ENCODE measurements around the gene CMBL.
"Not testable (repeated sequence)": the region's sequence is repeated elsewhere in the genome, so short reads cannot be mapped to it uniquely, and the experiment has no call there.

Gene CMBL

DNA sequence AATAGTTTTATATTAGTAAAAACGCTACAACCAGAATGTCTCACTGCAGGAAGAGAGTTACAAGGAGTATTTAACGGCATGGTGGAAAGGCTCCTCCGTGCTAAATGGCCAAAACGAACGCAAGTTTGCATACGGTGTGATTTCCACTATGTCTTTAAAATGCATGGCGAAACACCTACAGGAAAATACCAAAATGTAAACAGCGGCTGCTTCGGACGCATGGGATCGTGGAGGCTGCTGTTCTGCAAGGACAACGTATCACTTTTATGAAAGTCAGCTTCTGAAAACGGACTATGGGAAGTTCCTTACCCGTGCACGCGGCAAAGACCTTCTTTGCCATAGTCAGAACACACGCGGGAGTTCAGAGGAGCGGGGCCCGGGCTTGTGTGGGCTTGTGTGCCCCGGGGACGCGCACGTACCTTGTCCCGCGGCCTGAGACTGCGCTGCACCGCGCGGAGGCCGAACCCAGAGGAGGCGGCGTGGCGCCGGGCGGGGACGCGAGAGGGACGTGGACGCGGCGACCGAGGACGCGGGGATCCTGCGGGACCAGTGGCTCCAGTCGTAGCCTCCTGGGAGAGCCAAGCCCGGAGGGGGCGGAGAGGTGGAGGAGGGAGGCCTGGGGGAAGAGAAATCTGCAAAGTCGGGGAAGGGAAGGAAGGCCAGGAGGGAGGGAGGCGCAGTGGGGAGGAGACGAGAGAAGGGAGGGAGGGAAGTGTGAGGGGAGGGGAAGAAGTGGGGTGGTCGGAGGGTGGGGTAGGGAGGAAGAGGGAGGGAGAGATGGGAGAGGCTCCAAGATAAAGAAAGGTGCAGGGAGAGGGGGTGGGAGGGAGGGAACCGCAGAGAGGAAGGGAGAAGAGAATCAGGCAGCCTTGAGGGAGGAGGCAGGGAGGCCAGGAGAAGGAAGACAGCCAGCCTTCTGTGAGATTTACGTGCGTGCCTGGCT lies at the start of gene CMBL:
TSS of gene CMBL (minus strand) at position 697 of the 943 bp plus-strand sequence. CDS start 17,140 bp downstream, outside the sequence.
- DNase-seq: no peak

DNA sequence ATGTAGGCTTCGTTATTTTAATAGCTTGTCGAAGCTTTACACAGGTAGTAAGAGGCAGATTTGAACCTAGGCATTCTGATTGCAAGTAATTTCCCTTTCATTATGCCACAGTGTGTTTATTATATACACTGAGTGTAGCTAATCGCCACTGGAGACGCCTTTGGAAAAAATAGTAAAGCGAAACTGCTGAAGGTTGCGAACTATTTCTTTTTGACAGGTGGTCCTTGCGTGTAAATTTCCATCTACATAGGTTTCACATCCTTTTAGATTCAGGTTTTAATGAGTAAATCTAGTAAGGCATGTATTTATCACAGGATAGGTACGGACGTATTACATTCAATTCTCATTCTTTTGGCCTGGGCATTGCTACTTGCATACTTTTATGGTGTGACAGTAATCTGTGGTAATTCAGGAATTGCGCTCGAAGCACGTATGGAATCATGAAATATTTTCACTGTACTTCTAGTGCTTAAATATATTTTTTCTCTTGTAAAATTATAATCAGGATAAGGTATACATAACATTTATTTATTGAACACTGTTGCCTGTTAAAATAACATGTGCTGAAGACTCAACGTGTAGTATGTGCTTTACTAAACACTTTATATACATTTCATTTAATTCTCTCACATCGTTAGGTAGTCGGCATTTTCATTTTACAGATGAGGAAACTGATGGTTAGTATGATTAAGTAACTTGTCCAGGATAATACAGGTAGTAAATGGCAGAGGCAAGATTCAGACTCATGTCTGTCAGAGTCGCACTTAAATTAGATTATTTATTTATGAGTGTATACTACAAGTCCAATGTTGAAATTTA lies 47.6 kb upstream of the CMBL start:
- no peak for DNase-seq

DNA sequence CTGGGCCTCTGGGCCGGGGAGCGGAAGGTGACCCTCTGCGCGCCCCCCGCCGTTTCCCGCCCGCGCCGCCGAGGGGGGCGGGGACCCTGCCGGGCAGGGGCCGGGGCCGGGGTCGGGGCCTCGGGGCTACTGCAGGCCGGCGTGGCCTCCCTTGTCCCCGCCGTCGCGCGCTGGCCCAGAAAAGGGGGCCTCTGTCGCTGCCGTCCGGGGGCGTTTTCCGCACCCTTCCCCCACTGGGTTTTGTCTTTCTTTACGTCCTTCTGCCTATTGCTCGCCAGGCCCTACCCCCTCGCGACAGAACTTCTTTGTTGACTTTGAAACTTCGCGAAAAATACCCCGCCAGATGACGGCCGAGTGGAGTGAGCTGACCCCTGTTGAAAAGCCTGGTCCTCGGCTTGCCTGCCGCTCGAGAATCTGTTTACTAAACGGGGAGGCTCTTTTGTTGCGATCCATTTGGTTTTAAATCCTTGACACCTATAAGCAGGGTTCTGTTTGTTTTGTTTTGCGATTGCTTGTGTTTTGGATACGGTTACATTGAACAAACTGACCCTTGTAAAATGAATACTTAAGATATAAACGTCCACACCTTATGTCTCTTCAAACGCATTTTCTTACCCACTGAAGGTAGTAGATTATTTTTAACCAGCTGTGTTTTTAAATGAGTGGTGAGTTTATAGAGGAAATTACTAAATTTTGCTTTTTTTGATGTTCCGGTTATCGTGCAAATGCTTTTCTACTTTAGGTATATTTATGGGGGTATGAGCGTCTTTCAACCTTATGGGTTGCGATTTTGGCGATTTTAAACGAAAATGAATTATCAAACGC lies 46.6 kb upstream of the CMBL start:
- no peak for DNase-seq

DNA sequence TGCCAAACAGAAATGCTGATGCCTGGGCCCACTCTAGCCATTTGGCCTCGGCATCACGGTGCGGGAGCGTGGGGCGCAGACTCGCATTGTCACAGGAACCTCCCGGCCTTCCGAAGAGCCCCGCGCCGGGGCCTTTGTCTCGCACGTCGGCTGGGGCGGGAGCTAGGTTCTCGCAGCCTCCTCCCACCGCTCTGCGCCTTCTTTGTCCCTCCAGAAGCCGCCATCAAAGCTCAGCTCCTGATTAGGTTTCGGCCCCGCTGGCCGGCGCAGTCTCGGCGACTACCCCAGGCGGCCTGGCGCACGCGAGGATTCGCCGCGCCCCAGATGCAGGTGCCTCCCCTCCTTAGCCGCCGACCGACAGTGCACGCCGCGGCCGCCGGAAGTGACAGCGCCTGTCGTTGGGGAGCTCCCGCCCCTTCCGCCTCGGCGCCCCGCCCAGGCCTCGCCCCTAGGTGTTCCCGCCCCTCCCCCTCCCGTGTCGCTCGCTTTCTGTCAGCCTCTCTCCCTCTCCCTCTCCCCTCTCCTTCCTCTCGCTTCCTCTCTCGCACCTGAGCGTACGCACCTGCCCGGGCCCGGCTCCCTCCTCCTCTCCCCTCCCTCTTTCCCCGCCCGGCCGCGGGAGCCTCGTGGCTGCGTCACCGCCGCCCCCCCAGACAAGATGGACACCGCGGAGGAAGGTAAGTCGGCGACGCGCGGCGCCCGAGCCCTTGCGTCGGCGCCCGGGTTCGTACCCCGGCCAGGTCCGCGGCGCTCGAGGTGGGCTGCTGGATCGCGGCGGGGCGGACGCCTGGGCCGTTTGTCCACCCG lies 45.7 kb upstream of the CMBL start, which contains the start of gene MARCHF6:
TSS of gene MARCHF6 (plus strand) at position 455 of the 807 bp plus-strand sequence. CDS start at position 659, 204 bp downstream.
- peak; percentile 68 for DNase-seq

DNA sequence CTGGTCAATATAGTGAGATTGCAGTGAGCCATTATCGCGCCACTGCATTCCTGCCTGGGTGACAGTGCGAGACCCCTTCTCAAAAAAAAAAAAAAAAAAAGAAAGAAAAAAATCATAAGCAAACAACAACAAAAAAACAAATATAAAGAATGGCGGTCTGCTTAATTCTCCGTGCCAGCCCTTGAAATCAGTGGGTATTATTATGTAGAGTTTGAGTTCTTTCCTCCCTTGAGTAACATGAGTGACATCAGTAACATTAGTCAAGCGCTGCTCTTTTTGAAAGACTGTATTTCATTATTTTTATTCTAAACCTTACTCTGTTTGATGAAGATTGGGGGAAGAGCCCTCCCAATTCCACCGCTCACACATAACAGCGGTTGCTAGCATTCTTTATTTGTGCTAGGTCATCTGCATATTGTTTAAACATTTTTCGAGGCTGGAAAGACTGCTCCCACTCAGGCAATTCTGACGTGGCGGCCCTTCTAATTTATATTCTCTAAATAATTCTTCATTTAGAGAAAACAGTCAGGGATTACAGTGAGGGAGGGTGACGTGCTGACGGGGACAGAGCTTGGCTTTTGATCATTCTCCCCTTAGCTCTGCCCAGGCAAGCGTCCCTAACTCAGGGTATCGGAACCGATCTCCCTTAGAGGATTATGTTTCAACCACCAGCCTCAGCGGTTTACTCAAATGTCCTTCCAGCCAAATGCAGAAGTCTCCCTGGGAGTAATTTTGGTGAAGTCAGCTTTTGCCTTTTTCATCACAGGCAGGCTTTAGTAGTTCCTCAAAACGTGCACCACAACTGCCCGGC lies 44.9 kb upstream of the CMBL start:
- no peak for DNase-seq

DNA sequence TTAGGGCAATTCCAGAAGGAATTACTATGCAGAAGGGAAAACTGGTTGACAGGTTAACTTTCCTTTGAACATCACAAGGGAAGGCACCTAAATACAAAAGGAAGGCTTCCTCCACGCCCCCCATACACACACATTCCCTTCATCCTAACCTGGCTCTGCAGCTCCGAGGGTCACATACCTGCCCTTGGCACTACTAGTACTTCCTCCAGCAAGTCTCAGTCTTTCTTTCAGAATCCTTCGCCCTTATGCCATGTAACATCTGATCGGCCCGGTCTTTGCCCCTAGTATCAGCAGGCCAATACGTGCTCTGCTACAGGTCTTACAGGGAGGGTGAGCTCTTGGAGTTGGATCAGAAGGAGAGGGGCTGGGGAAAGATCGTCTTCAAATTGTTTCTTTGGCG lies 44.2 kb upstream of the CMBL start:
- no peak for DNase-seq

DNA sequence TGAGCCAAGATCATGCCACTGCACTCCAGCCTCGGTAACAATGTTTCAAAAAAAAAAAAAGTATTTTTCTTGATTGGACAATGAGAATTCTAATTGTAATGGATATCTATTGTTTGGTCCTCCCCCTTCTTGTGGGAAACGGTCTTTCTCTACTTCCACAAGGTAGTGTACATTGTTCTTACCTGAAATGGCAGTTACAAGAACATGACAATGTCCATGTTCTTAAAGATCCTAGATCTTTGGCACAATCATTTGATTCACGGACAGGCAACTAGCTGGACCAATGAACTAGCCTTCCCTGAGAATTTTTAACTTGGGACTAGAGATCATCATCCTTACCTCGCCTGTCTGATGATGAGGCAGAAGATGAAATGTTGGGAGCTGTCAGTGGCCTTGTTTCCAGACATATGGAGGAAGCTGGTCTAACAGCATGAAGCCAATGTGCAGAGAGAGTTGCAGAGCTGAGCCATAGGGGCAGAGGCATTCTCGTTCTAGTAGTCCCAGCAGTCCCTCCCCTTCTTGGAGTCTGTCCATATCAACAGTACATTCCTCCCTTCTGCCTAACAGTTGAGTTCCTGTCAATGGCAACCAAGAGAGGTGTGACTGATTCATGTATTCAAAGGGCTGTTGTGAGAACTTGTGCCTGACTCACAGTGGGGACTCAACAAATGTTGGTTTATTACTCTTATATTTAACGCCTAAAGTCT lies 43.6 kb upstream of the CMBL start:
- DNase-seq: no peak

DNA sequence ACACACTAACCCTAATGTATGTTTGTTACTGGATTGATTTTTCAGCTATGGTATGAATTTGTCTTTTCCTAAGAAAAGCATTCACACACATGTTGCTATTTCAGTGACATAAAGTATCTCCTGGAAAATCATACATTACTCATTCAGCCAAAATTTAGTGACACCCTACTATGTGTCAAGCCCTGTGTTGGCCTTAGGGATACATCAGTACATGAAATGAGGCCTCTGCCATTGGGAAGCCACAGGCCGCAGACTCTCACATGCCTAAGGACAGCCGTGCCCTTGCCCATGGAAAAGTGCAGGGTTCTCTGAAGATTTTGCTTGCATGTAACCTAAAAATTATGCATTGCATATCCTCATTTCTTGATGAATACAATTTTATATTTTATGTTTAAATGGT lies 40.6 kb upstream of the CMBL start:
- DNase-seq: no peak

DNA sequence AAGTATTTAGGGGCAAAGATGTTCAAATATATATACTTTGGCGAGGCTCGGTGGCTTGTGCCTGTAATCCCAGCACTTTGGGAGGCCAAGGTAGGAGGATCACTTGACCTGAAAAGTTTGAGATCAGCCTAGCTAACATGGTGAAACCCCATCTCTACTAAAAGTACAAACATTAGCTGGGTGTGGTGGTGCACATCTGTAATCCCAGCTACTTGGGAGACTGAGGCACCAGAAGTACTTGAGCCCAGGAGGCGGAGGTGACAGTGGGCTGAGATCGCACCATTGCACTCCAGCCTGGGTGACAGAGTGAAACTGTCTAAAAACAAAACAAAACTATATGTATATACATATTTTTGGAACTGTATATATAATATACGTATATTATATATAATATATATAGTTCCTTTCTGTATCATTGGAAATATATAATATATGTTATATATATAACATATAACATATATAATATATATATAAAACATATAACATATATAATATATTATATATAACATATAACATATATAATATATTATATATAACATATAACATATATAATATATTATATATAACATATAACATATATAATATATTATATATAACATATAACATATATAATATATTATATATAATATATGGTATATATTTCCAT lies 36.9 kb upstream of the CMBL start:
- not testable (repeated sequence) for DNase-seq

DNA sequence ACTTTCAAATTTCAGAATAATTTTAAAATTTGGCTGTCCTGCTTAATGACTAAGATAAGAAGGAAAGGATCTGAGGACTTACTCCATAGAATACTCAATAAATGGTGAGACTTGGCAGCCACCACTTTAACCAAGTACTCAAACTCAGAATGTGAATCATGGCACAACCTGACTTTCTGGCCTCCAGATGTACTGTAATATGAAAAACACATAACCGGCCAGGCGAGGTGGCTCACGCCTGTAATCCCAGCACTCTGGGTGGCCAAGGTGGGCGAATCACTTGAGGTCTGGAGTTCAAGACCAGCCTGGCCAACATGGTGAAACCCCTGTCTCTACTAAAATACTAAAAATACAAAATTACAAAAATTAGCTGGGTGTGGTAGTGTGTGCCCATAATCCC lies 35.8 kb upstream of the CMBL start:
- no peak for DNase-seq

DNA sequence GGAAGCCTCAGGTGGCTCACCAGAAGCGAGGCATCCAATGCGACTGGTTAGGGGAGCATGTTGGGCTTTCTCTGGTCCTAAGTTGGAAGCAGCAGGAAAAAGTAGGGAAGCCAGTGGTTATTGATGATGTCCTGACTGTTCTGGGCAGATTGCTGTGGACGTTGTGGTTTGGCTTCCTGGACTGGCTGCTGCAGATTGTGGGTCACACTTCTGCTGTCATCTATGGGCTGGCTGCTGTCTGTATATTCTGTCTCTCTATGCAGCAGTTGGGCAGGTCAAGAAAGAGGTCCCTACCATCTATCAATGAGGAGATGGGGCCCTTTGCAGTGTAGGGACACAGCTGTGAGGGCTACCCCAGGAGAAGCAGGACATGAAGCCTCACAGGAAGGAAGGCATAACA lies 32.3 kb upstream of the CMBL start:
- no peak for DNase-seq

DNA sequence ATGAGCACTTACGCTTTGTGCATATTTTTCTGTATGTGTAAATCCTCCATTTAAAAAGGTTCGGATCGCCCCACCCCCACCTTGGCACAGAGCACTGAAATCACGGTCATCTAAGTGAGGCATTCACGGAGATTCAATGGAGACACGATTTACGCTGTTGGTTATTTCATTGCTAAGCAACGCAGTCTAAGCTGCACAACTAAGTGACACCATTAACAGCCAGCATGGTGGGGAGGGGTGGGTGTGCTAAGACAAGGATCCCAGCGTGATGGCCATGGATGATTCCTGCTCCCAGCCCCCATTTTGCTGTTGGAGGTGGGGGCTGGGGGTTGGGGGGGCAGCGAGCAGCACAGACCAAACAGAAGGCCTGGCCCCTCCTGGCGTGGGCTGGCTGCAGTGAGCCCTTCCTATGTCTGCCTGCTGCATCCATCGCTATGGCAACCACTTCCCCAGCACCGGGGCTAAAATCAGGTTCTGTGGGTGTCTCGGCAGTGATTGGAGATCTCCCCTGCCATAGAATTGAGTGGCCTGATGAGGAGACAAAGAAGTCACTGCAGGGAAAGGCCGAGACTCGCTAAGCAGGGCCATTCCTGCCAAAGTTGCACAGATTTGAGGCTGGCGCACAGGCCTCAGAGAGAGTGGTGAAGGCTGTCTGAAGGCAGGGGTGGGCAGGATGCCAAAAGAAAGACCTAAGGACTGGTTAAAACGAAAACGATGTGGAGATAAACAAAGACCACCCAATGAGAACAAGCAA lies 31.5 kb upstream of the CMBL start:
- DNase-seq: no peak

DNA sequence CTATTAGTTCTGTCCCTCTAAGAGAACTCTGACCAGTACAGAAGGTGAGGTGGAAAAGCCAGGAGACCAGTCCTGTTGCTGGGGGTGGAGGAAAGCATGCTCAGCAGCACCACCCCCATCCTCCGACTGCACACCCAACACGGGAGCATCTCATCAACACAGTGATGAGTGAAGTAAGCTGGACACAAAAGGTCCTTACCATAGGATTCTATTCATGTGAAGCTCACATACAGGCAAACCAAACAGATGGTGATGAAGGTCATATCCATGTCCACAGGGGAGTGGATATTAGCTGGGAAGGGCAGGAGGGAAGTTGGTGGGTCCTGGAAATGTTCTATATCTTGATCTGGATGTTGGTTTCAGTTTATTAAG lies 31.0 kb upstream of the CMBL start:
- DNase-seq: no peak

DNA sequence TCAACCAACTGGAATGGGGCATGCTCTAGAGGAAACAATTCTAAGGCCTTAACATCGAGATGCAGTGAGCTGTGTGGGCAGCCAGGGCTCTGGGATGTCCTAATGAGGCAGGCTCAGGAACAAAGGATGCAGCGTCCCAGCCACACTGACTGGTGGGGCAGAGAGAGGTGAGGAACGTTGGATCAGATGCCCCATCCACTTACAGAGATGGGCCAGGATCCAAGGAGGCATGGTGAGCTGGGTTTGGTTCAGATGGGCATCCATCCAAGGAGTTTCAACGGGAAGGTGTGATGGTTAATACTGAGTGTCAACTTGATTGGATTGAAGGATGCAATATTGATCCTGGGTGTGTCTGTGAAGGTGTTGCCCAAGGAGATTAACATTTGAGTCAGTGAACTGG lies 30.3 kb upstream of the CMBL start:
- DNase-seq: no peak

DNA sequence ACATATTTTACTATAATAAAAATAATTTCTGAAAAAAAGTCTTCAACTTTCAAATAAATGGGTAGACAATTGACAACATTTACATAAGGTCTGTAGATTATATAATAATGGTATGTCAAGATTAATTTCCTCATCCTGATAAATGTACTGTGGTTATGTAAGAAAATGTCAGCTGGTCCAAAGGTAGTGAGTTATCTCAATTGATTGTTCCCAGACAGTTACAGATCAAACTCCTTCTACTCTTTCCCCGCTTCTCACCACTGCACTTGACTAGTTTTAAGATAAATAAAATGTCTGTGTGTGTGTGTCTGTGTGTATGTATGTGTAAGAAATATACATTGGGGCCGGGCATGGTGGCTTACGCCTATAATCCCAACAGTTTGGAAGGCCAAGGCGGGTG lies 29.4 kb upstream of the CMBL start:
- no peak for DNase-seq

DNA sequence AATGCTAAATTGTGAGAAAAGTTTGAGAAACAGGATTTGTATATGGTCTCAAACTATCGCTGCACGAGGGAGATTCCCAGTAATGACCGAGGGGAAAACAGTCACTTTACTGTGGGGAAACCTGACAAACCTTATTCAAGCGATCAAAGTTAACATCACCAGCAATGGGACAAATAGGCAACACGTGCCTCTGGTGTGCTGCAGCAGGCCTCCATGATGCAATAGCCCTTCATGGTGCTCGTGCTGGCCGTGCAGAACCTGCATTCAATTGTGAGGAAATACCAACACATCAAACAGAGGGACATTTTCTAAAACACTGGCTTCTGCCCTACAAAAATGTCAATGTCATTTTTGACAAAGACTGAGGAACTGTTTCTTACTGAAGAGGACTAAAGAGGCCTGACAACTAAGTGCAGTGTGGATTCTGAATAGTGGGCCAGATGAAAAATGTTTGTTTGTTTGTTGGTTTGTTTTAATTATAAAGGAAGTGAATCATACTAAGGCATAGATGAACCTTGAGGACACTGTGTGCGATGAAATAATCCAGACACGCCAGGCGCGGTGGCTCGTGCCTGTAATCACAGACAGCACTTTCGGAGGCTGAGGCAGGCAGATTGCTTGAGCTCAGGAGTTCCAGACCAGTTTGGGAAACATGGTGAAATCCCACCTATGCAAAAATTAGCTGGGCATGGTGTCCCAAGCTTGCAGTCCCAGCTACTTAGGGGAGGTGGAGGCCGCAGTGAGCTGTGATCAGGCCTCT lies 28.2 kb upstream of the CMBL start:
- no peak for DNase-seq

DNA sequence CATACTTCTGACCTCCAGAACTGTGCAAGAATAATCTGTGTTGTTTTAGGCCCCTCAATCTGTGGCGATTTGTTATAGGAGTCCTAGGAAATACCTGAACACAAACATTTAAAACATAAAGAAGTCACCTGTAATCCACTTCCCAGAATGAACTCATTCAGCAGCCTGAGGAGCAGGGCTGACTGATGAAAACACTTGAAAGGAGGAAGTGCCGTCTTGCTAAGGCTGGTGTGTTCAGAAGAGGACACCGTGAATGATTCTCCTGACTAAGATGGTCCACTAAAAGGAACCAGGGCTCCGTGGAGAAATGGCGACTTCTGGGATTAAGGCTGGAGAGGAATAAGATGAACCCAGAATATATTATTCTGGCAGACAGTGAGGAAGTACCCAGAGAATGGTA lies 27.1 kb upstream of the CMBL start:
- DNase-seq: no peak
